ENCODE data around the gene ERBB4. TPM values are rescaled to one million over a fixed set of nuclear protein-coding genes. Genes with fewer than 3 reads are reported as not detected.

Gene ERBB4
- total and polyA plus RNA-seq, 7 donors, result 0.07 to 7.5 (median 2.0) TPM

- Histone ChIP-seq H3K27me3 (ENCODE audit: insufficient read depth in 3 of 3, low read length in 2 of 3) (no peaks in the 10 kb centered on the region), H3K4me1 (no peaks in the 10 kb centered on the region), H3K27ac (no peak overlapping the region), H3K36me3 (ENCODE audit: insufficient read depth in 1 of 2, low read depth in 1 of 2) (no peaks in the 10 kb centered on the region), H3K4me3 (no peak overlapping the region), H3K9me3 (no peaks in the 10 kb centered on the region)
- ATAC-seq (no peak), DNase-seq (no peak)
- WGBS, 3 donors, result 72 to 84% (median 81%) methylated on average over 3 of the region's 3 CpGs
- intact Hi-C loops (cut with DNase I), result no loop called here
- no peak for TF ChIP-seq CTCF (IDR thresholded peaks at IDR 0.05)
These were observed 352.4 kb downstream of the ERBB4 start for GRCh38 chr2:212186166-212186565.

- WGBS, 3 donors, result 1 to 34% (median 27%) methylated on average over 1 of the region's 1 CpG
- intact Hi-C loops (cut with DNase I), result no loop called here
- DNase-seq, result no peak
- no peak overlapping the region for H3K4me3 ChIP-seq
- H3K36me3 ChIP-seq (ENCODE audit: insufficient read depth in 1 of 2, low read depth in 1 of 2), result no peaks in the 10 kb centered on the region
- no peak overlapping the region for H3K27ac ChIP-seq
- no peak for TF ChIP-seq CTCF (IDR thresholded peaks at IDR 0.05)
- no peaks in the 10 kb centered on the region for H3K4me1 ChIP-seq
- ATAC-seq, result no peak
- H3K27me3 ChIP-seq (ENCODE audit: insufficient read depth in 3 of 3, low read length in 2 of 3), result no peaks in the 10 kb centered on the region
- H3K9me3 ChIP-seq, result no peaks in the 10 kb centered on the region
These were observed 357.0 kb downstream of the ERBB4 start for GRCh38 chr2:212181646-212182045.

GRCh38 chr2:212180408-212181083 lies 358.1 kb downstream of the ERBB4 start:
- Histone ChIP-seq H3K4me3 (no peak overlapping the region), H3K4me1 (no peaks in the 10 kb centered on the region), H3K36me3 (ENCODE audit: insufficient read depth in 1 of 2, low read depth in 1 of 2) (no peaks in the 10 kb centered on the region), H3K27me3 (ENCODE audit: insufficient read depth in 3 of 3, low read length in 2 of 3) (no peaks in the 10 kb centered on the region), H3K27ac (no peak overlapping the region), H3K9me3 (no peaks in the 10 kb centered on the region)
- no peak for DNase-seq
- no peak for ATAC-seq
- no peak for TF ChIP-seq CTCF (IDR thresholded peaks at IDR 0.05)
- WGBS, 3 donors, result 80 to 84% (median 80%) methylated on average over 3 of the region's 3 CpGs
- intact Hi-C loops (cut with DNase I), result no loop called here

GRCh38 chr2:212177724-212178123 lies 360.9 kb downstream of the ERBB4 start:
- no peaks in the 10 kb centered on the region for H3K27me3 ChIP-seq (ENCODE audit: insufficient read depth in 3 of 3, low read length in 2 of 3)
- no peak overlapping the region for H3K4me3 ChIP-seq
- no peaks in the 10 kb centered on the region for H3K9me3 ChIP-seq
- ATAC-seq (no peak), DNase-seq (no peak)
- intact Hi-C loops (cut with DNase I), result no loop called here
- no peaks in the 10 kb centered on the region for H3K36me3 ChIP-seq (ENCODE audit: insufficient read depth in 1 of 2, low read depth in 1 of 2)
- H3K4me1 ChIP-seq, result no peaks in the 10 kb centered on the region
- TF ChIP-seq CTCF (IDR thresholded peaks at IDR 0.05), result no peak
- H3K27ac ChIP-seq, result no peak overlapping the region
- WGBS, 3 donors, result 46 to 69% (median 48%) methylated on average over 2 of the region's 2 CpGs

GRCh38 chr2:212176151-212176550 lies 362.5 kb downstream of the ERBB4 start:
- Histone ChIP-seq H3K4me3 (no peak overlapping the region), H3K9me3 (no peaks in the 10 kb centered on the region), H3K27ac (no peak overlapping the region), H3K36me3 (ENCODE audit: insufficient read depth in 1 of 2, low read depth in 1 of 2) (no peaks in the 10 kb centered on the region), H3K4me1 (no peaks in the 10 kb centered on the region), H3K27me3 (ENCODE audit: insufficient read depth in 3 of 3, low read length in 2 of 3) (no peaks in the 10 kb centered on the region)
- ATAC-seq (no peak), DNase-seq (no peak)
- no peak for TF ChIP-seq CTCF (IDR thresholded peaks at IDR 0.05)
- intact Hi-C loops (cut with DNase I), result no loop called here
- 78 to 89% (median 82%) methylated on average over 1 of the region's 1 CpG for WGBS, 3 donors
